GM19397 (cell line): ENCODE results near the gene COL16A1.

ENCODE experiments used
- ATAC-seq: cut with Tn5 transposase; IDR thresholded peaks from one replicate; pipeline ENCODE4 v1.9.1; 2021; ENCODE audit warnings: mild to moderate bottlenecking, moderate library complexity; ENCODE audit not compliant: unreplicated experiment

COL16A1 gene

DNA sequence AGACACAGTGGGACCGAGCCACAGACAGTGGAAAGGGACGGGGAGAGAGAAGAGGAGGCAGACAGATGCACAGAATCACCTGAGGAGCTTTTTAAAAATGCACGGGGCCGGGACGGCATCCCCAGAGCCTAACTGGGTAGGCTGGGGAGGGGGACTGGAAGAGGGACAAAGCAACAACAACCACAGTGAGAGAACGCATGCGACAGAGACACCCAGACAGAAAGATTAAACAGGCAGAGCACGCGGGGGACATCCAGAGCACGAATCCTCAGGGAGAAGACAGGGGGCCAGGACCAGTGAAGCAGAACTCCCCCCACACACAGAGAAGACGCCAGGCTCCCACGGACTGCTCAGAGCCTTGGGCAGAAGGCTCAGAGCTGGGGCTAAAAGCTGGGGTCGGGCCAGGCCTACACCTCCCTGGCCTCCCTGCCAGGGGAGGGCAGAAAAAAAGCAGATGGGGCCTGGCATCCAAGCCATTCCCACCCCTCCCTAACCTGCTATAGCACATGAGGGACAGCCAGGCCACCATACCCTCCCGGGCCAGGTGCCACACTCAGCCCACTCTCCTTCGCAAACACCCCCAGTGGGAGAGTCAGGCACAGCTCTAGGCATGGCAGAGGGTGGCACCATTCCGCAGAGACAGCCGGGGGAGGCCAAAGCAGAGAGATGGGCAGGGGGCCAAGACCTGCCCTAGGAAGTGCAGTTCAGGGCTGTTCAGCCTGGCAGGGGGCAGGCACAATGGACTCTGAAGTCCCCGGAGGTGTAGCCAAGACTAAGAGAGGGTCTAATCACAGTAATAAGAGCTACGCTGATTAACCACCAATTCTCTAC, 29.8 kb upstream of the COL16A1 start:
- ATAC-seq, result no peak

DNA sequence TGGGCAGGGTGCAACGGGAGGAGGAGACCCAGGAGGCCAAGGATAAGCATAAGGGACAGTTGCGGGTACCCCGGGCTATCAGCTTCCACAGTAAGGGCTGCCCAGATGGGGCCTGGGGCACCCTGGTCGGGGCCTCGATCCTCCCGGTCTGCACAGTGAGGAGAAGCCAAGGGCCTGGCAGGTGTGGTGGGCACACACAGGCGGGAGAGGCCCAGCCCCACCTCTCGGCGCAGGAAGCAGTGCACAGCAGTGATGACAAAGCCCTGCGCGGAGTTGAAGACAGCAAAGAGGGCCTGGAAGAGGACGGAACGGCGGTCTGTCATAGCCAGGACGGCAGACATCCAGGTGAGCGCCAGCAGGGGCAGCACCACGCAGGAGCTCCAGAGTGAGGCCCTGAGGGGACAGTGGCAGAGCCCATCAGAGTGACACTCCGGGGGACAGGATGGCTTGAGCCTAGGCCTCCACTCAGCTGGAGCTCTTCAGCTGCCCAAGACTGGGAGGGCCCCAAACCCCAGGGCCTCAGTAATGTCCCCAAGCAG, 29.0 kb upstream of the COL16A1 start:
- no peak for ATAC-seq

DNA sequence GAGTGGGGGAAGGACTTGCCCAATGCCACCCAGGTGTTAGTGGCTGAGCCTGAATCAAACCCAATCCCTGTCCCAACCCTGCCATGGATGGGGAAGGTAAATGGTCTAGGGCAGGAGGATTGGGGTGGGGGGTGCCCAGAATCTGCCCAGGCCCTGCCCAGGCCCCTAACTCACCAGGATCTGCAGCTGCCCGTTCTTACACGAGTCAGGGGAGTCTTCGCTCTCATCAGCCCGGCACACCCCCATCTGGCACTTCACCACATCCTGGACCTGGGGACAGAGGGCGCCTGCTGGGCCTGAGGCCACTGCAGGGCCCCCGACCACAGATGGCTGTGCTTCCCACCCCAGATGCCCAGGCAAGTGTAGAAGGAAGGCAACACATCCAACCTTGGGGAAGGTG, 28.5 kb upstream of the COL16A1 start:
- ATAC-seq, result no peak

DNA sequence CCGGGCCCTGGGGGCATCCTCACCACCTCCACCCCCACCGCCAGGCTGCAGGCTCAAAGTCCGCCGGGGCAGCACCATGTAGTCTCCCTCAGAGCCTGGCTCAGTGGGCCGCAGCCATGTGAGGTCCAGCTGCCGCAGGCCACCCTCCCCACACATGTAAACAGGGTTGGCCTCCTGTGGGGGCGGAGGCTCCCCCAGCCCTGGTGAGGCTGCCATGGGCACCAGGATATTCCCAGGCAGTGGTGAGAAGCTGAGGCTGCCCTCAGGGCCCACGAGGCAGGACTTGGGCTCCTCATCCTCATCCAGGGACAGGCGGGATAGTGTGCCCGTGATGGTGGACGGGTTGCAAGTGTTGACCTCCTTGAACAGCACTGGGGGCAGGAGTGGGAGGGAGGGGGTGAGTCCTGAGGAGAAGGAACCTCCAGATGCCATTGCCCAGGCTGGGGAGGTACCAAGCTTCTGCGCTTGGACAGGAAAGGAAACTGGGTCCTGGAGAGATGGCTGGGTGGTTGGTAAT, 27.3 kb upstream of the COL16A1 start:
- no peak for ATAC-seq

DNA sequence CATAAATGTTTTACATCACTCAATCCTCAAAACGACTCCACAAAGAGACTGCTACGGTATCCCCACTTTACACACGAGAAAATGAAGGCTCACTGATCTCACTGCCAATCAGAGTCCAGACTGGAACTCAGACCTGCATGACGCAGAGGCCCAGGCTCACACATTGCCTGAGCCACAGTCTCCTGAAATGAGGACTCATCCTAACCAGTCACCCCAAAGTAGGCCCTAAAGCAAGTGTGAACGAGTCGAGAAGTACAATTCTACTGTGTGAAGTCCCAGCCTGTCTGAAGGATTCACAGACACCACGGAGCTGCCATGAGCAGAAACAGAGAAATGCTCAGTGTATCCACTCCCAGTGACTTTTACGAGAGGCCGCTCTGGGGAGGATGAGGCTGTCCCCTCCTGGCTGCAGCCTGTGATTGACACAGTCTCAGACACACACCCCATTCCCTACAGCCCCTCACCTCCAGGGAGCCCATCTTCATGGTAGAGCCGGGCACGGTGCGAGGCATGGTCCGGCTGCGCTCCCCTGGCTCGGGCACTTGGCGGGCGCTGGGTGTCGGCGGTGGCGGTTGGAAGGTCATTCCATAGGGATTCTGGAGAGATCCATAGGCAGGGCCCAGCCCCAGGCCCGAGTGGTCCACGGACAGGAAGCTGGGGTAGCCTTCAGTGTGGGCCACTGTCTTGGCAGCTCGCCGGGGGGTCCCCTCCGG, 26.7 kb upstream of the COL16A1 start:
- no peak for ATAC-seq

DNA sequence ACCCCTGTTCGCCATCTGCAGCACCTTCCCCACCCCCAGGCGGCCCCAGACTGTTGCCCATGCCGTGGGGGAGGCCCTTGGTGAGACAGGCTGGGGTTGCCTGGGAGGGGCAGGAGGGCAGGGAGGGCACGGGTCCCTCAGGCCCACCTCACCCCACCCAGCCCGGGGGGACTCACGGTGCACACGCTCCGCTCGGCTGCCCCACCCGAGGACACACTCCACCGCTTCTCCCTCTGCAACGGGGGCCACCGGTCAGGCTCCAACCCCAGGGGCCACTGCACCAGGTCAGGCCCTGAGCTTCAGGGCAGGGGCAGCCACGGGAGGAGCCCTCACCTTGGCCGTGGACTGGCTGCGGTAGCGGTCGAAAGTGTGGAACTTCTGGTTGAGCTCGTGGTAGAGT, 24.0 kb upstream of the COL16A1 start:
- no peak for ATAC-seq

DNA sequence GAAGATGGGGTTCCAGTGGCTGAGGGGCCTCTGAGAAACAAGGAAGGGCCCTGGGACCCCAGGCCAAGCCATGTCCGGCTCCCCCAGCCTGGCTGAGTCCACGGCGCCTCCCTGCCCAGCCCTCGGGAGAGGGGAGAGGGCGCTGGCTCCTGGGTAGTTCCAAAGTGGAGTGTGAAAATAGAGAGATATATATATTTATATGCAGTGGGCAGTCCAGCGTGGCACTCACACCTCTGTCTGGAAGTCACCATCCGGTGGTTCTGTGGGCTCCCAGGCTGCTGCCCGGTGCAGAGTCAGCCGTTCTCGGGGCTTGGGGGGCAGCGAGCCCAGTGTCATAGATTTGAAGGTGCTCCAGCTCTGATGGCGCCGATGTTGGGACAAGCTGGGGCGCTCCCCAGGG, 23.4 kb upstream of the COL16A1 start:
- ATAC-seq, result no peak

DNA sequence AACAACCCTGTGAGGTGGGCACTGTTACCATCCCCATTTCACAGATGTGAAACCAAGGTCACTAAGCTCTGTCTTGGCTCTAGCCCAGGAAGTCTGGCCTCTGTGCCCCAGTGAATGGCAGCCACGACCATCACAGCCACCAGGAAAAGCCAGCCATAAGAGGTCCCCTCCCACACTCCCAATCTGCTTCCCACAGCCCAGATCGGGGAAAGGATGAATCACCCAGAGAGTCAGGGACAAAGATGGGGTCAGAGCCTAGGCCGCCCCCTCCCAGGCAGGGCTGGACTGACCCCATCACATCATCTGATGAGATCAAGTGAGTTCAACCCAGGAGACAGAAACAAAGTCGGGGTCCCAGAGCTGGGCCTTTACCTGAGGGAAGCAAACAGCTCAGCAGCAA, 22.9 kb upstream of the COL16A1 start:
- ATAC-seq, result no peak

DNA sequence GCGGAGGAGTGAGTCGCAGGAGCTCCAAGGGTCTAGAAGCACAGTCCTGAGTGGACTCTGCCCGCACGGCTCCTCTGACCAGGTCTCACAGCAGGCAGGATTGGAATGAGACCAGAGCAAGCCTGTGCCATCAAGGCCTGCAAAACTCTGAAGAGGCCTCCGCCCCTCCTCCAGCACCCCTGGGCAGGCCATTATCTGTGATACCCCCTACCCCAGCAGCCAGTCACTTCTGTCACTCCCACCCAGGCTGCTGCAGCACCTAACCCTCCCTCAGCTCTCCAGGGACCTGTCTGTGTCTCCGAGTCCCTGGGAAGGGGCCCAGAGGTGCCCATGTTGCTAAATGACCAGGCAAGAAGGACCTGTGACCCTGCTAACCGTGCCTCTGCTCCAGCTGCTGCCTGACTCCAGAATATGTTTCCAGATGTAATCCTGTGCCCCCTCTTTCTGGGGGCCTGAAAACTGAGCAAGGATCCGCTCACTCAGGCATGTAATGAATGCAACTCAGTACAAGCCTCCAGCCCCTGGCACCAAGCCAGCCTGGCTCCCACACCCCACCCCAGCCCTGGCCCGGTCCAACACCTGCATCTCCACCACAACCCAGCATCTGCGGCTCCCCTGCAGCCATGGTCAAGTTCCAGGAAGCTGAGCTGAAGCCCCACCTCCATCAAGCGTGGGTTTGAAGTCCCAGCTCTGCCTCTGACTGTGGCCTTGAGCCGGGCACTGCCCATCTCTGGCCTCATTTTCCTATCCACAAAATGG, 22.1 kb upstream of the COL16A1 start:
- ATAC-seq, result no peak

DNA sequence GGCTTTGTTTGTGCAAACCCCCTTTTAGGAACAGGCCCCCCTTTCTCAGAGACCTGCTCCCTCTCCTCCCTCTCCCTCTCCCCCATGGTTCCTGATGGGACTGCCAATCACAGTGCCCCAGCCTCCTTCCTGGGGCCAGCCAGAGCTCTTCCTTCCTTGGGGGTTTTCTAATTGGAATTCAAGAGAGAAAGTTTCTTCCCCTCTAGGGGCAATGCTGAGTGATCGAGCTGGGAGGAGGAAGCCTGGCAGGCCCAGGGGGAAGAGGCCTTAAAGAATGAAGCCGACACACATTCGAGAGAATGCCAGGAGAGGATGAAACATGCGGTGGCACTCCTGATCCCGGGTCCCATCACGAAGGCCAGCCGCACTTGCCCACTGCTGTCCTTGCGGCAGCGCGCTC, 21.3 kb upstream of the COL16A1 start:
- ATAC-seq, result no peak

DNA sequence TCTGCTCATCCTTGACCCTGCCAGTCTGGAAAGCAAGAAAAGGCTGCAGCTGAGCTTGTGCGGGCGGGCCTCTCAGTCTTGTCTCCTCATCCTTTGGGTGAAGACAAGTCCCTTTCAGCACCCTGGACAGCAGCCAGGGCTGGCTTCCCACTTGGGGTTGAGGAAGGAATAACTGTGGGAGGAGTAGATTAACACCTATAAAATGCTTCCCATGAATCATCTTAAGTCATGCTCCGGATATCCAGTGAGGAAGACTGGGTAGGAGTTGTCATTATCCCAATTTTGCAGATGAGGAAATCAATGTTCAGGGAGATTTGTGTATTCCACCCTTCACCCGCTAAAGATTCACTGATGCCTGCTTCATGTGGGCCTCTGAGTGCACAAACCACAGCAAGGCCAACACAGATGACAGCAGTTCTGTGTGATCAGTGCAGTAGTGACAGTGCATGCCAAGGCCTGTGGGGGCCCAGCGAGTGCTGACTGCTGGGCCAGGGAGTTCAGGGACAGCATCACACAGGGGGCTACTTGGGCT, 20.1 kb upstream of the COL16A1 start:
- ATAC-seq, result no peak

DNA sequence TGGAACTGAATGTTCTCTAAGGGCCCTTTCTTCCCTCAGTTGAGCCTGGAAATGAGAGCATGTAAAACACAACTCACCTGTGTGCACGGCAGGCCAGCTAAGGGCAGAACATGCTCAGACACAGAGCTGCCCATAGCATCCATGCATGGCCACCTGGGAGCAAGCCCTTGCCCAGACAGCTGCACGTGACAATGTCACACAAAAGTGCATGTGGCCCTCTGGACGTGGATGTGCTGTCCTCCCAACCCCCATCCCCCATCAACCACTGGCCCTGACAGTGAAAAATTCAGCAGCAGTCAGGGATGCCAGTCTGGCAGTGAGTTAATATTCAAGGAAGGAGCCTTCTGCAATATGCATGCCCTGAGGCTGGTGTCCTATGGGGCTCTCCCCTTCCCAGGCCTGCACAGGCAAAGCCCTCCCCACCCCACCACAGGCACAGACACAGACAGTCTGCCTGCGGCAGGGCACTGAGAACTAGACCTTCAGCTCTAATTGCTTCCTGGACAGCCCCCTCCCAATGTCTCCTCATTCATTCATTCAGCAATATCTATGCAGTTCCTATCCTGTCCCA, 14.6 kb upstream of the COL16A1 start:
- no peak for ATAC-seq

DNA sequence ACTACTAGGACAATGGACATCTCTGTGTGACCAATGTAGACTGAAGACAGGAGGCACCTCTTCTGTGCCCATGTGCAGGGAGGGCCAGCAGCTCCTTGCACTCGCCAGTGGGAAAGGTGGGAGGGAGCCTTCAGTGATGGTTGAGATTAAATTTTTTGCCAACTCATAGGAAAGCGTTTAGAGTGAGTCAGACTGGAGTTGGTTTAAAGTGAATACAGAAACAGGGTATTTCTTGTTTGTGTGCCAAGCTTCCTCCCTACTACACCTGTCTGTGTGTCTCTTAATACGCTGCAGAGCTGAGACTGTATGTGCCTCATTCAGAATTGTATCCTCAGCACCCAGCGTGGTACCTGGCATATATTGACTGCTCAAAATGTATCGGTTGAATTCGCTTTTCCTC, 13.5 kb upstream of the COL16A1 start:
- ATAC-seq, result no peak

DNA sequence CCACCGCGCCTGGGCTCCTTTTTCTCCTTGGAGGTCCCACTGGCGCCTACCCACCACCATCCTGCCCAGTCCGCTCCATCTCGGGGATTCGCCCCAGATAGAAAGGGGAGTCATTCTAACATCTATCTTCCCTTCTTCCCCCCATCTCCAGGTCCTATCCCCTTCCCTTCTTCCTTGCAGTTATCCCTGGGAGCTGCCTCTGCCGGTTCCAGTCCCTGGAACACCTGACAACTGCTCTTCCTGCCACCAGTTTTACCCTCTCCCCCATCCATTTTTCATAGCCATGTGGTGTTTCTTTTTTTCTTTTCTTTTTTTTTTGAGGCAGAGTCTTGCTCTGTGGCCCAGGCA, 12.0 kb upstream of the COL16A1 start:
- ATAC-seq, result no peak

DNA sequence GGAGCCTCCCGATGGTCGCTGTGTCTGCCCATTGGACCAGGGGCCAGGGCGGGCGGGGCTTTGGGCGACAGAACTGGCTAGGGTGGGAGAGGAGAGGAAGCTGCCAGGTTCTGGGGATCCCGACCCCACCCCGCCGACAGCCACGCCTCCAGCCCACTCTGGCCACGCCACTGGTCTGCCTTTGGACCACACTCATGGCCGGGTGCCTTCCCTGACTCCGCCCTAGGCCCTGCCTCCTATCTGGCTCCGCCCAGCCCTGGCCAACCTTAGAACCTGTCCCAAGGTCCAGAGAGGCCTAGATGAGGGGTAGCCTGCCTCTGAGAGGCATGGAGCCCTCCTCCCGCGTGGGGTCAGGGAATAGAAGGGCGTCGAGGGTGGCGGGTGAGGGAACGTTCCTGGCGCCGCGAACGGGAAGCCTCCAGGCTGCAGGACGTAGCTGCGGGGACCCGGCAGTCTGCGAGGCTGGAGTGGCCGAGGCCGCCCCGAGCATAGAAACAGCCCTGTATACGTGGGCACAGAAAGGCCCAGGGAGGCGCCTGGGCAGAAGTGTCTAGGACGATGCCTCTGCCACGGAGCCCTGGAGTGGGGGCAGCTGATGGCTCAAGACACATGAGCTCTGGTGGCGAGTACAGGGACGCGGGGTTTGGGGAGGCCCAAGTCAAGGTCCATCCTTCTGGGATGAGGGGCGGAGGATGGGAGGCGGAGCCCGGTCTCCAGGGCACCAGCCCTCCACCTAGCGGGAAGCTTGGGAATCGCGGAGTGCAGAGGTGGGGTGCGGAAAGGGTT, 11.5 kb upstream of the COL16A1 start:
- no peak for ATAC-seq

DNA sequence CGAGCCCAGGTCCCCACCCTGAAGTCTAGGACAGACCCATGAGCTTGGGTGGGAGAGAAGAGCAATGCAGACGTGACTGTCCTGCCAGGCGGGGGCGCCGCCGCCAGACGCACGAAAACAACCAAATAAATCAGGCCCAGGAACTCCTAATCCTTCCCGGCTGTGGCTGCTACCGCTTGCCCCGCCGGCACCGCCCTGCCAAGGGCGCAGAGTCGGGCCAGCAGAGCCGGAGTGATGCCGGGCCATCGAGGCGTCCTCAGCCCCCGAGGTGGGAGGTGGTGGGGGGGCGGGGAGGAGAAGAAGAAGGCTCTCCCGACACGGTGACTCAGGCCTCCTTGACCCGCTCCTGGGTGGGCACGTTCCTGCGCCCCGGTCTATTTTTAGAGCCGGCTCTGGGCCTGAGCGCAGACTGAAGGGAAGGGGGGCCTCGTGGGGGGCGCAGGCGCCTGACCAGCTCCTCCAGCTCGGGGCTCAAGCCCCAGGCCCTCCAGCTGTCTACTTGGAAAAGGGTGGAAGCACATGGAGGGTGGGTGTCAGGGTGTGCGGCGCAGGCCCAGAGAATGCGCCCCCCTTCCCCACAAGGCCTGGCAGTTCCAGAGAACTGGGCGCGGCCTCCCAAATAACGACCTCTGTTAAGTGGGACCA, 10.7 kb upstream of the COL16A1 start:
- ATAC-seq, result no peak

DNA sequence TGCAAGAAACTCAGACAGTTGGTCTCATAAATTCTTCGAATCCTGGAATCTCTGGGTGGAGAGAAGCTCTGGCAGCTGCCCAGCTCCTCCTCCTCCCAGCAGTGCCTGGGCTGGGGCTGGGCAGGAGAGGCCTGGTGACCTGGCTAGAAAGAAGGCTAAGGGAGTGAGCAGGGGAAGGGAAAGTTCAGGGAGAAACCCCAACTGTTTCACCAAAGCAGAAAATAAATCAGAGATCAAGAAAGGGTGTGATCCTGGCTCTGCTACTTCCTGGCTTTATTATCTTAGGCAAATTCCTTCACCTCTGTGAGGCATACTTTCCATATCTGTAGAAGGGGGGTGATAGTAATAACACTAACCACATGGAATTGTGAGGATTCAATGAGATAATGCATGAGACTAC, 8.8 kb upstream of the COL16A1 start:
- ATAC-seq, result no peak

DNA sequence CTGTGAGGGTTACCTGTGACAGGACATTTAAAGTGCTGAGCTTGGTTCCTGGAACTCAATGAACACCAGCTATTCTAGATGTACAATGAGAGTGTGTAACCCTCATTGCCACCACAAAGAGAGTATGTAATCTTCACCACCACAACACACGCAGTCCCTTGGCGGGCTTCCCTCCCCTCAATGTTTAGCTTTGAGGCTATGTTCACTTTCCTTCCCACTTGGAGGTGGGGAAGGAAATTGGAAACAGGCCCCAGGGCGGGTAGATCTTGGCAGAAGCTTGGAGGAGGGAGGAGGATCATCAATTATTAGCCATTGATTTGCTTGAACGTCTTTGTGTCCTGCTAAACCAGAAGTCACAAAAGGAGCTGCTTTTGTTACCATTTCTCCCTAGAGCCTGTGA, 8.3 kb upstream of the COL16A1 start:
- no peak for ATAC-seq

DNA sequence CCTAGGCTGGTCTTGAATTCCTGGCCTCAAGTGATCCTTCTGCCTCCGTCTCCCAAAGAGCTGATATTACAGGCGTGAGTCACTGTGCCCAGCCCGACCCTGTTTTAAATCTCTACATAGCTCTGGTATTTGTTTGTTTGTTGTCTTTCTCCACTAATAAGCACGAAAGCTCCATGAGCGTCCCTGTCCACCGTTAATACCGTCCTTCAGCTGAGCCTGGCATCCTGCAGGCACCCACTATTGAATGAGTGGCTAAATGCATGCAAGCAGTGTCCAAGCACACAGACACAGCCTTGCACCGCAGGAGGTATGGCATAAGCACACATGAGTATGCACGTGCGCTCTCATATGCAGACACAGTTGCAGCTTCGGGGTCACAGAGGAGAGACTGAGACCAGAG, 4.5 kb upstream of the COL16A1 start:
- no peak for ATAC-seq

DNA sequence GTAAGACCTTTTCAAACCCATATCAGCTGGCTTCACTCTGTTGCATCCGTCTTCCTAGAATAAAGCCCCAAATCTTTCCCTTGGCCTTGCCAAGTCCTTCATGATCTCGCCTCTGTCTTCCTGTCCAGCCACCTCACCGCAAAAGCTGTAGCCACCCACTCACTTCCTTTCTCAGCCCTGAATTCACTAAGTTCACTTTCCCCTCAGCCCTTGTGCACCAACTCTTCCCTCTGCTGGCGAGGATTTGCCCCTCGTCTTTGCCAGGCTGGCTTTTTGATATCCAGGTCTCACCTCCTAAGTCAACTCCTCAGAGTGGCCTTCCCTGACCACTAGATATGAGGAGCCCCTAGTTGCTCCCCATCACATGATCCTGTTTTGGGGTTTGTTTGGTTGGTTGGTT, 3.9 kb upstream of the COL16A1 start:
- no peak for ATAC-seq
